ENCODE results near the gene TUBB1. TPM values are rescaled to one million over a fixed set of nuclear protein-coding genes. Genes with fewer than 3 reads are reported as not detected.

Gene TUBB1
- total and polyA plus RNA-seq, 2 of the 13 experiments (the other 11 are each of a cell fraction or from before 2014, with no cell fraction given), result 0.11 to 57.6 TPM

- TF ChIP-seq DZIP1 (CRISPR knock-in tag; IDR thresholded peaks at IDR 0.05), result peak; percentile 91; the same call in 1 of the 2 replicates
- no peak for TF ChIP-seq BATF2 (CRISPR knock-in tag; IDR thresholded peaks at IDR 0.05)
- TF ChIP-seq ZNF275 (CRISPR knock-in tag; IDR thresholded peaks at IDR 0.05; ENCODE audit: borderline replicate concordance), result no peak
- TF ChIP-seq SIX4 (CRISPR knock-in tag; IDR thresholded peaks at IDR 0.05), result peak; percentile 84
- peak; percentile 29; the same call in 1 of the 2 replicates for TF ChIP-seq ZFP90 (CRISPR knock-in tag; IDR thresholded peaks at IDR 0.05; ENCODE audit: borderline replicate concordance)
- peak; percentile 88 for TF ChIP-seq TARDBP (CRISPR knock-in tag; IDR thresholded peaks at IDR 0.05)
- peak; percentile 82 for TF ChIP-seq NR2F6 (IDR thresholded peaks at IDR 0.05)
- TF ChIP-seq NR2F6 (CRISPR knock-in tag; IDR thresholded peaks at IDR 0.05), result peak; percentile 88
- peak; percentile 80 for TF ChIP-seq ZNF501 (CRISPR knock-in tag; IDR thresholded peaks at IDR 0.05)
- TF ChIP-seq BORCS8-MEF2B (CRISPR knock-in tag; IDR thresholded peaks at IDR 0.05), result peak; percentile 25; the same call in 1 of the 2 replicates
- TF ChIP-seq NFKBIZ (CRISPR knock-in tag; IDR thresholded peaks at IDR 0.05), result peak; percentile 80; the same call in 1 of the 2 replicates
- TF ChIP-seq POGZ (CRISPR knock-in tag; IDR thresholded peaks at IDR 0.05), result peak; percentile 21; the same call in 1 of the 2 replicates
- peak; percentile 57; the same call in 1 of the 2 replicates for TF ChIP-seq ZNF281 (CRISPR knock-in tag; IDR thresholded peaks at IDR 0.05; ENCODE audit: borderline replicate concordance)
- TF ChIP-seq CCDC6 (CRISPR knock-in tag; IDR thresholded peaks at IDR 0.05), result peak; percentile 71; the same call in 1 of the 2 replicates
- TF ChIP-seq MAF1 (CRISPR knock-in tag; IDR thresholded peaks at IDR 0.05; ENCODE audit: borderline replicate concordance), result no peak; the same call in 1 of the 2 replicates
- TF ChIP-seq FOXK2 (IDR thresholded peaks at IDR 0.05), result no peak
- TF ChIP-seq MAFG (CRISPR knock-in tag; IDR thresholded peaks at IDR 0.05), result no peak
- TF ChIP-seq PPARG (CRISPR knock-in tag; conservative IDR thresholded peaks at IDR 0.05), result peak; percentile 86
- TF ChIP-seq ZGPAT (CRISPR knock-in tag; IDR thresholded peaks at IDR 0.05), result peak; percentile 58; the same call in 1 of the 2 replicates
- peak; percentile 70; the same call in 1 of the 2 replicates for TF ChIP-seq KDM3A (CRISPR knock-in tag; IDR thresholded peaks at IDR 0.05; ENCODE audit: low read depth)
These were observed 3.2 kb upstream of the TUBB1 start (continued) for GRCh38 chr20:59015812-59016711.
